ENCODE data around the gene H2AZ1.

H2AZ1 gene

DNA sequence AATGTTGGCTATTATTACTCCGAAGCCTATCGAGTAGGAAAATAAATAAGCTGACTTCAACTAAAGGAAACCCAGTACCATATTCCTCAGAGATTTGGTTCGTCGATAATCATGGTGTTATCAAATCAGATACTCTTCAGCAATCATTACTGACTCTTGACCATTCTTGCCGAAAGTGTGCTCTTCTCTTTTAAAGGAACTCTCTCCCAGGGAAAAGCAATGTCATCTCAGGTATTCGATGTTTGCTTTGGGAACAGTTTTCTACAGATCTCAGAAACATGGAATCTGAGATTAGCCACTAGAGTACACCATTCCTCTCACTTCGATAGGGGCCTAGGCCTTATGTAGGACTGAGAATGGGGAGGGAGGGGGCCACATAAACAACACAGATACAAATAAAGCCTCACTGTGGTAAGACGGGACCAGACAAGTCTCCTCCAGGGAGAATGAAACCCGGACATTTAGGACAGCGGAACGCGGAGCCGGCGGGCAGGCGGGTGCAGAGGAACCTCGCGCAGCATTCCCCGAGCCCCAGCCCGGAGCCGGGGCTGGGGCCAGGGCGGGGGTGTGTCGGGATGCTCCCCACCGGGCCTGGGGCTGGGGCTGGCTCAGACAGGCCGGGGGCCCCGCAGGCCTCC lies 4.2 kb downstream of the H2AZ1 start:
- no peak for DNase-seq (ENCODE audit: low read depth)

DNA sequence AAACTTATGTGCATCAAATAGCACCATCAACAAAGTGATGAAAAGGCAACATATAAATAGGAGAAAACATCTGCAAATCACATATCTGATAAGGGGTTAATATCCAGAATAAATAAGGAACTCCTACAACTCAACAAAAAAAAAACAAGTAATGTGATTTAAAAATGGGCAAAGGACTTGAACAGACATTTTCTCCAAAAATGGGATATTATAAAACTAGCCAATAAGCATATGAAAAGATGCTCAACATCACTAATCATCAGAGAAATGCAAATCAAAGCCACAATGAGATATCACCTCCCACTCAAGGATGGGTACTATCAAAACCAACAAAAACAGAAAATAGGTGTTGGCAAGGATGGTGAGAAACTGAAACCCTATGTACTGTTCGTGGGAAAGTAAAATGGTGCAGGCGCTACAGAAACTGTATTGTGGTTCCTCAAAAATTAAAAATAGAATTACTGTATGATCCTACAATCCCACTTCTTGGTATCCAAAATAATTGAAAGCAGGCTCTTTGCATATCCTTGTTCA lies 6.1 kb downstream of the H2AZ1 start:
- DNase-seq (ENCODE audit: low read depth), result no peak

DNA sequence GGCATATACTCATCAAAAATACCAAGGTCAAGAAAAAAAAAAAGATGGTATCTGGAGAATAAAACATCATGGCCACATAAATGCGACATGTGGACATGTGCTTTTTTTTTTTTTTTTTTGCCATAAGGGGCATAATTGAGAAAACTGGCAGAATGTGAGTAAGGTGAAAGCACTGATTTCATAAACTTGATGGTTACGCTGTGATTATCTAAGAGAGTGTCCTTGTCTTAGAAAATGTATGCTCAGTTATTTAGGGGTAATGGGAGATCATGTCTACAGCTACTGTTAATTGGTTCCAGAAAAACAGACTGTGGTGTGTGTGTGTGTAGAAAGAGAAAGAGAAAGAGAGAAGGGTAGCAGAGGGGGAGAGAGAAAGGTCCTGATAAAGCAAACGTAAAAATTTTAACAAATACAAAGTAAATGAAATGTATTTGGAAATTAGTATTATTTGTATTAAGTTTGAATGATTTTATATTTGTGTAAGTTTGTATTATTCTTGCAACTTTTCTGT lies 11.8 kb downstream of the H2AZ1 start:
- DNase-seq (ENCODE audit: low read depth), result no peak

GRCh38 chr4:99934891-99935290 lies 15.2 kb downstream of the H2AZ1 start:
- DNase-seq (ENCODE audit: low read depth), result no peak

DNA sequence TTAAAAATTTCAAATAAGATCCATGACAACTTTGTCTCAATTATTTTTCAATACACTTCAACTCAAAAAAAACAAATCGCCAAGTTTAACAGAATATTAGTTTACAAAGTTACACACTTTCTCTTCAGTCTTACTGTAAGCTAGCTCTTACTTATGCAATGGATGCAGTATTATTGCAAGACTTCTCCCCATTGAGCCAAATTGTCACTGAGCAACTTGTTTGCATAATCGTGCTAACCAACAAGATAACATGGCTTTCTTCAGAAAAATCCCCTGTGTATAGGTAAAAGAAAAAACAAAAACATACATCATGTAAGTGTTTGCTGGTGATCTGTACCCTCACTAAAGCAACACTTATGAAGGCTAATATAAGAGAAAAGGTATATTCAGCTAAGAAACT lies 22.5 kb downstream of the H2AZ1 start:
- DNase-seq (ENCODE audit: low read depth), result no peak

DNA sequence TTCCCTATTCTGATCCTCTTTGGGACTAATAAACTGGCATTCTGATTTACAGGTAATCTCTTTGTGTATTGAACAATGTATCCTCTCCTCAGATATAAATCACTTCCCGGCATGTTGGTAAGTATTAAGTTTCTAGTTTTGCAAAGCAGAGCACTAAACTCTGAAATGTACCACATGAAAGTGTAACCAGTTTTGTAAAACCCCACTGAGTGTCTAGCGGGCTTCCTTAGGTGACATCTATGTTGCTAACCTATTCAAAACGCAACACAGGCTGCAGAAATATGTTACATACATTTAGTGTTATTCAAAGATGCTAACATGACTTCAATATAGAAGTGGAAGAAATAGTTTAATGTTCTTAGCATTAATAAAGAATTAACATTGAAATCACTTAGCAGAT lies 28.9 kb downstream of the H2AZ1 start:
- no peak for DNase-seq (ENCODE audit: low read depth)

DNA sequence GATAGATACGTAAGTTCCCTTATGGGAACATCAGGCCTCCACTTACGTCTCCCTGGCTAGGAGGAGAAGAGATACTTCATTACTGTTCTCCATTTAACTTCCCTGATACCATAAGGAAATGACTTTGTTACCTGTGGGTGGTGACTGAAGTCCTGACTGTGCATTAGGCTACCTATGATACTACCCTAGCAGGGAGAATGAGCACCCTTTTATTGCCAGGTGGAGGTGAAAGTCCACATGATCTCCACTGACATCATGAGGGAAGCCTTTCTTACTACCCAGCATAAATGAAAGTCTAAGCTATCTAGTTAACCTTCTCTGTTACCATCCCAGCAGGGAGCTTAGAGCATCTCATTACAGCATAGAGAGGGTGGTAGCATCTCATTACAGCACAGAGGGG lies 31.4 kb downstream of the H2AZ1 start:
- DNase-seq (ENCODE audit: low read depth), result no peak

DNA sequence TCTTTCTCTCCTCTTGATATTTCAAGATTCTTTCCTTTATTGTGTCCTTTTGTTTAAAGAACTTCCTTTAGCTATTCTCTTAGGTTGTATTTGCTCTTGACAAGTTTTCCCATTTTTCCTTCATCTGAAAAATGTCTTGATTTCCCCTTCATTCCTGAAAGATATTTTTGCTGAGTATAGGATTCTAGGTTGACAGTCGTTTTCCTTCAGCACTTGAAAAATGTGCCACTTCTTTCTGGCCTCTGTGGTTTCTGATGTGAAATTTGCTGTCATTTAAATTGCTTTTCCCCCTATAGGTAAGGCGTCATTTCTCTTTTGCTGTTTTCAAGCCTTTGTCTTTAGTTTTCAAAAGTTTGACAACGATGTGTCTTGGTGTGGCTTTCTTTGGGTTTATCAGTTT lies 32.5 kb downstream of the H2AZ1 start:
- DNase-seq (ENCODE audit: low read depth), result no peak

- no peak for DNase-seq (ENCODE audit: low read depth)
Measured at GRCh38 chr4:99915449-99915848, 34.6 kb downstream of the H2AZ1 start.
